ENCODE data around the gene RMI2.

Gene RMI2

GRCh38 chr16:11396241-11397048 lies 51.2 kb downstream of the RMI2 start:
- no peak overlapping the region for H3K4me3 ChIP-seq (replicated peaks; ENCODE audit: low read depth, low read length)
- TF ChIP-seq CTCF (IDR thresholded peaks at IDR 0.05; ENCODE audit: low read depth, low read length, missing control alignments), result peak; percentile 98
- DNase-seq (ENCODE audit: extremely low read depth, low read depth), result no peak

- DNase-seq (ENCODE audit: extremely low read depth, low read depth), result no peak
- H3K4me3 ChIP-seq (replicated peaks; ENCODE audit: low read depth, low read length), result no peak overlapping the region
- no peak for TF ChIP-seq CTCF (IDR thresholded peaks at IDR 0.05; ENCODE audit: low read depth, low read length, missing control alignments)
Measured at GRCh38 chr16:11398136-11398535, 52.9 kb downstream of the RMI2 start.

GRCh38 chr16:11398851-11399250 lies 53.6 kb downstream of the RMI2 start:
- no peak overlapping the region for H3K4me3 ChIP-seq (replicated peaks; ENCODE audit: low read depth, low read length)
- no peak for DNase-seq (ENCODE audit: extremely low read depth, low read depth)
- no peak for TF ChIP-seq CTCF (IDR thresholded peaks at IDR 0.05; ENCODE audit: low read depth, low read length, missing control alignments)

- TF ChIP-seq CTCF (IDR thresholded peaks at IDR 0.05; ENCODE audit: low read depth, low read length, missing control alignments), result no peak
- no peak for DNase-seq (ENCODE audit: extremely low read depth, low read depth)
Measured at GRCh38 chr16:11399261-11399831, 54.1 kb downstream of the RMI2 start.

GRCh38 chr16:11400076-11400475 lies 54.8 kb downstream of the RMI2 start:
- no peak for TF ChIP-seq CTCF (IDR thresholded peaks at IDR 0.05; ENCODE audit: low read depth, low read length, missing control alignments)
- no peak overlapping the region for H3K4me3 ChIP-seq (replicated peaks; ENCODE audit: low read depth, low read length)
- DNase-seq (ENCODE audit: extremely low read depth, low read depth), result no peak

More at GRCh38 chr16:11399261-11399831, 54.1 kb downstream of the RMI2 start:
- H3K4me3 ChIP-seq (replicated peaks; ENCODE audit: low read depth, low read length), result no peak overlapping the region
